Progenitor cell of endocrine pancreas (in vitro differentiated cells): ENCODE results near the gene PARD3. TPM values are rescaled to one million over a fixed set of nuclear protein-coding genes. Genes with fewer than 3 reads are reported as not detected.

Experiments used
- DNase-seq: peaks from one replicate; pipeline ENCODE4 v3.0.0; 2021; ENCODE audit warnings: low spot score; ENCODE audit not compliant: unreplicated experiment
- H3K27ac Mint-ChIP-seq: 2 replicates; pipeline ENCODE4 v1.8.0; 2021; ENCODE audit warnings: mild to moderate bottlenecking, moderate library complexity, mixed read lengths
- H3K27me3 Mint-ChIP-seq: 2 replicates; pipeline ENCODE4 v1.8.0; 2021; ENCODE audit warnings: mixed read lengths
- H3K36me3 Mint-ChIP-seq: 2 replicates; pipeline ENCODE4 v1.8.0; 2022; ENCODE audit warnings: mixed read lengths; ENCODE audit not compliant: insufficient read depth
- H3K4me1 Mint-ChIP-seq: 2 replicates; pipeline ENCODE4 v1.8.0; 2021; ENCODE audit warnings: low read depth, mixed read lengths
- H3K4me3 Mint-ChIP-seq: 2 replicates; pipeline ENCODE4 v1.8.0; 2021; ENCODE audit warnings: low read depth, mild to moderate bottlenecking, moderate library complexity, mixed read lengths
- H3K9me3 Mint-ChIP-seq: 2 replicates; pipeline ENCODE4 v1.8.0; 2021; ENCODE audit warnings: low read depth, mixed read lengths
- CTCF ChIP-seq: fragments of 200-600 bp; sonication (generic); IDR thresholded peaks from one replicate; pipeline ENCODE4 v1.5.0; 2021; ENCODE audit warnings: antibody characterized with exemption, mild to moderate bottlenecking; ENCODE audit not compliant: unreplicated experiment
- total RNA-seq: library from RNA; stranded (reverse); gene quantifications from 2 replicates; pipeline ENCODE4 v1.2.1, GENCODE V29; 2021

The PARD3 gene
- total RNA-seq, 1 donor from 2014 or later: 85.3 TPM

GRCh38 chr10:34150103-34150502 lies 665.0 kb downstream of the PARD3 start:
- peaks cover 5% of the 10 kb centered on the region for H3K36me3 Mint-ChIP-seq
- TF ChIP-seq CTCF: no peak
- H3K4me1 Mint-ChIP-seq: peaks cover 3% of the 10 kb centered on the region
- peaks cover 7% of the 10 kb centered on the region for H3K9me3 Mint-ChIP-seq
- H3K27ac Mint-ChIP-seq: no peak overlapping the region
- H3K4me3 Mint-ChIP-seq: no peak overlapping the region
- no peak for DNase-seq
- H3K27me3 Mint-ChIP-seq: no peaks in the 10 kb centered on the region

- Mint-ChIP-seq H3K36me3 (peaks cover 5% of the 10 kb centered on the region), H3K4me1 (peaks cover 3% of the 10 kb centered on the region), H3K4me3 (no peak overlapping the region), H3K27ac (no peak overlapping the region), H3K9me3 (peaks cover 7% of the 10 kb centered on the region), H3K27me3 (no peaks in the 10 kb centered on the region)
- no peak for TF ChIP-seq CTCF
- DNase-seq: no peak
These were observed 666.8 kb downstream of the PARD3 start for GRCh38 chr10:34148305-34148657.

DNA sequence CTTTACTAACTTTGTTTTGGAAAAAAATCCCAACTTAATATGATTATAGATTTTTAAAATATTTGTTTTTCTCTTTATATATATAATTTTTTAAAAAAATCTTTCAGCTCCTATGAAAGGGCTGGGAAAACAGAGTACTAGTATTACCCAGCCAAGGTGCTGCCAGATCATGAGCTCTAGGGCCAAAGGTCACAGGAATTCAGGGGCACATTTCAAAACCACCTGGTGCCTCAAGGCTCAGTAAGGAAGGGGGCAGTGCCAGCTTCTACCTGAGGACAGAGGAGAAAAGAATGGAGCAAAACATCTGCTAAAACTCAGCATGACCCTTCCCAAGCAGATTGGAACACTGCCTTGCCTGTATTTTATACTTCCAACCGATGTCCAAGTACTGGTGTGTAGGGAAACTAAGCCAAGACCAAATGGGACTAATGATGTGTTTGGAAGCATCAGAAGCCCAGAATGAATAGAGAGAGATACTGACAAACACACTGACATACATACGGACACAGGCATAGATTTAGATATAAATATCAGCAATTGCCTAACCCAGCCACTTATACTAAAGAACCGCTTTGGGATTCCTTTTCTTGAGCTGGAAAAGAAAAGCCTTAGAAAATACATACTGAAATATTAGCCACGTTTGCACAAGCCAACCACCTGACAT lies 667.3 kb downstream of the PARD3 start:
- DNase-seq: no peak
- Mint-ChIP-seq H3K4me3 (no peak overlapping the region), H3K27me3 (no peaks in the 10 kb centered on the region), H3K9me3 (peaks cover 7% of the 10 kb centered on the region), H3K4me1 (peaks cover 3% of the 10 kb centered on the region), H3K36me3 (peaks cover 5% of the 10 kb centered on the region), H3K27ac (no peak overlapping the region)
- no peak for TF ChIP-seq CTCF

- peaks cover 7% of the 10 kb centered on the region for H3K9me3 Mint-ChIP-seq
- H3K27ac Mint-ChIP-seq: no peak overlapping the region
- H3K36me3 Mint-ChIP-seq: peaks cover 6% of the 10 kb centered on the region
- DNase-seq: no peak
- H3K27me3 Mint-ChIP-seq: no peaks in the 10 kb centered on the region
- no peak overlapping the region for H3K4me3 Mint-ChIP-seq
- TF ChIP-seq CTCF: no peak
- peaks cover 8% of the 10 kb centered on the region for H3K4me1 Mint-ChIP-seq
These were observed 669.4 kb downstream of the PARD3 start for GRCh38 chr10:34145715-34146114.

DNA sequence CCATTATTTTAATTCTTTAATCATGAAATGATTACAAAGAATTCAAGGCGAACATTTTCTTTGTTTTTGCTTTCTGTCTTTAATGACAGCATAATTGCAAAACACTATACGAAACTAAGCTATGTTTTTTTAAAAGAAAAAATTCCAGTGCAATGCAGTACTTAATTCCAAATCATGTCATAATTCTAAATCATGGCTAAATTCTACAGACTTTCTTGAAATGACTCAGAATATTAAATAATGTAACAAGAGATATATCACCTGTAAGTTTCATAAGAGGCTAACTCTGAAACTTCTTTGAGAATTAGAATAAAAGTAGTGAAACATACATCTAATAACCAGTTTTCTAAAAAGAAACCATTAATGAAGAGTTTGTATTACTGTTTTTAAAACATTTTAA lies 671.6 kb downstream of the PARD3 start:
- Mint-ChIP-seq H3K36me3 (peaks cover 6% of the 10 kb centered on the region), H3K27ac (no peak overlapping the region), H3K4me1 (peaks cover 28% of the 10 kb centered on the region), H3K27me3 (no peaks in the 10 kb centered on the region), H3K9me3 (peaks cover 7% of the 10 kb centered on the region), H3K4me3 (no peak overlapping the region)
- no peak for TF ChIP-seq CTCF
- no peak for DNase-seq
